Measurements from ENCODE around the gene PHKA2. TPM values are rescaled to one million over a fixed set of nuclear protein-coding genes. Genes with fewer than 3 reads are reported as not detected.
"Not testable (repeated sequence)": the region's sequence is repeated elsewhere in the genome, so short reads cannot be mapped to it uniquely, and the experiment has no call there.

The PHKA2 gene
- total RNA-seq: 5.9 and 6.0 TPM in 2 replicates

GRCh38 chrX:18983666-18984380 is at the start of gene PHKA2:
PHKA2 (minus strand) TSS chrX:18984114; CDS start chrX:18983932, 182 bp downstream.
- DNase-seq (ENCODE audit: low read depth in 2 of 2): peak; percentile 65 to 68

- no peak for DNase-seq (ENCODE audit: low read depth in 2 of 2)
Measured at GRCh38 chrX:19030805-19031204, 46.9 kb upstream of the PHKA2 start.

GRCh38 chrX:19028560-19028959 is 44.6 kb upstream of the PHKA2 start:
- no peak for DNase-seq (ENCODE audit: low read depth in 2 of 2)

DNA sequence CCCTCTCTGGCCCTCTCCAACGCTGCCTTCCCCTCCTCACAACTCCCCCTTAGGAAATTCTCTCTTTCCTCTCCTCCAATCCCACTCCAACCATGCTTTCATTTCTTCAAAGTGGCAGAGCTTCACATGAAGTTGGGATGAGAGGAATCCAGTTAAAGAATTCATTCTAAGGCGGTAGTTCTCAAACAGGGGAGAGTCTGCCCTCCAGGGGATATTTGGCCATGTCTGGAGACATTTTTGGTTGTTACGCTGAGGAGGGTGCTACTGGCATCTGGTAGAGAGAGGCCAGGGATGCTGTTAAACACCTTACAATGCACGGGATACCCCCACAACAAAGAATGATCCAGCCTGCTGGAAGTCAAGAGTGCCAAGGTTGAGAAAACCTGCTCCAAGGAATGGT is 40.5 kb upstream of the PHKA2 start:
- no peak for DNase-seq (ENCODE audit: low read depth in 2 of 2)

- DNase-seq (ENCODE audit: low read depth in 2 of 2): no peak
Measured at GRCh38 chrX:19019996-19020395, 36.1 kb upstream of the PHKA2 start.

GRCh38 chrX:19017271-19017670 is 33.4 kb upstream of the PHKA2 start:
- peak; percentile 16 to 17 for DNase-seq (ENCODE audit: low read depth in 2 of 2)

- not testable (repeated sequence) for DNase-seq (ENCODE audit: low read depth in 2 of 2)
Measured at GRCh38 chrX:19016614-19017013, 32.7 kb upstream of the PHKA2 start.

DNA sequence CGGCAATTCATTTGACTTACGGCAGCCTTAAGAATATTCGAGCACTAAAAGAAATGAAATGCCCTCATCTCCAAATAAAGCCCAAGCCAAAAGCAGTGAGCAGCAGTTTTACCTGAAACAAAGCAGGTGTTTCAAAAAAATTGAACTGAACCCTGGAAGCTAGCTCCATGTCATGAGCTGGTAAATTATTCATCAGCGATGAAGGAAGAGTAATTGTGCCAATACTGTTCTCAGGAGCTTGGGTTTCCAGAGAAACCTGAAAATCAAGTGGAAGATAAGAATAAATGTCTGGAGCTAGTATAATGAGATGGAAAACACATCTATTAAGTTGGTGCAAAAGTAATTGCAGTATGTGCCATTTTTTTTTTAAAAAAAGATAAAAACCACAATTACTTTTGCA is 24.0 kb upstream of the PHKA2 start:
- DNase-seq (ENCODE audit: low read depth in 2 of 2): no peak

GRCh38 chrX:19007011-19007410 is 23.1 kb upstream of the PHKA2 start:
- DNase-seq (ENCODE audit: low read depth in 2 of 2): no peak

DNA sequence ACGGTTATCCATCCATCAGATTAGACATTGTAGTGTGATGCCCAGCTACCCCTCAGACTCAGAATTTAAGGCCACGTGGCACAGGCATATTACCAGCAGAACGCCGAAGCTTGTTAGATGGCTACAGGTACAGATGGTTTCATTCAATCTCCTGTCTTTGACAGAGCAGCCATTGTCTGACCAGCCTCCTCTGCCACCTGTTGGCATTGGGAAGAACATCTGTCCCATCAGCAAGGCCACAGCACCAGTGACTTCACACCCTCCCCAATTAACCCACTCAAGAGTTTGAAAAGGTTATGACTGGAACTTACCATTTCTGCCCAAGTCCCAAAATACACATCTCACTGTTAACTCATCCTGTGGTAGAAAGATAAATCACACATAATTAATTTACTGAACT is 22.0 kb upstream of the PHKA2 start:
- no peak for DNase-seq (ENCODE audit: low read depth in 2 of 2)

GRCh38 chrX:19003756-19004155 is 19.8 kb upstream of the PHKA2 start:
- DNase-seq (ENCODE audit: low read depth in 2 of 2): no peak

DNA sequence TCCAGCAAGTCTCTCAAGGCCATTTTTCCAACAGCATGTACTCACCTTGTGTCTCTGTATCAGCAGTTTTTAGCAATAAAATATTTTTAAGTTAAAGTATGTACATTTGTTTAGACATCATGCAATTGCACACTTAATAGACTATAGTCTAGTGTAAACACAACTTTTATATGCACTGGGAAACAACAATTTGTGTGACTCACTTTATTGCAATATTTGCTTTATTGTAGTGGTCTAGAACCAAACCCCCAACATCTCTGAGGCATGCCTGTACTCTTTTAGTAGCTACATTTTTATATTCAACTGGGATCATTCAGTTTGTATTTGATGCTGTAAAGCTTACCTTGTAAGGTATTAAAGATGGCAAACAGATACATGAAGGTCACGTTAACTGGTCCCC is 14.7 kb upstream of the PHKA2 start:
- DNase-seq (ENCODE audit: low read depth in 2 of 2): no peak

DNA sequence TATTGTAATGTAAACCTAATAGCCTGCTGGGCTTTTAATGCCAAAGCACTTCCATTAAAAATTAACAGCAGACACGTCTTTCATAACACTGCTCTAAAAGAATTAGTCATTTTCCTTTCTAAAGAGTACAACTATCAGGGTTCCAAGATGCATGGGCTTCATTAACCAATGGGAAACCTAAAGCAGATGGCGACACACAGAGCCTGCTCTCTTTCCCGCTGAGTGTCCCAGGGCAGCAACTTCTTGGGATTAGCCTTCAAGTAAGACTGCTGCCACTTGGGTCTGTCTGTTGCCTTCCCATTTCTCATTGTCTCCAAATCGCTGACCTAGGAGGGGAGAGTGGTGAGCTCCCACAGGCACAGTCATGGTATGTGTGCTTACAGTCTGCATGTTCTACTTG is 14.0 kb upstream of the PHKA2 start:
- DNase-seq (ENCODE audit: low read depth in 2 of 2): no peak

DNA sequence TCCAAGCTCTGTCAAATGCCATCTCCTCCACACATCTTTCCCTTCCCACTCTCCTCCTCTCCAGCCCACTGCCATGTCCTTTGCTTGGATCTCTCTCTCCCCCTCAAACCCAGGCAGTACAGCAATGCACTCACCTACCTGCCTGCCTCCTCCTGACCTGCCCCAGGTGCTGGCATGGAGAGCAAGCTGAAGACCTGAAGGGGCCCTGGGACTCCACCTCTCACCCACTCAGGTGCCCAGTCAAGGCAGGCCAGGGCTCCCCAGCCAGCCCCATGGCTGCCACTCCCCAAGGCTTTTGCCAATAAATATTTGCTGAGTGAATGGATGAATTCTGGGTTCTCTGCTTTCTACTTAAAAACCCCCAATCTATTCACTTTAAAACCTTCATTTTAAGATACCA is 12.6 kb upstream of the PHKA2 start:
- DNase-seq (ENCODE audit: low read depth in 2 of 2): no peak

- DNase-seq (ENCODE audit: low read depth in 2 of 2): peak in 1 of 2 donors; percentile 36
Measured at GRCh38 chrX:18995221-18995620, 11.3 kb upstream of the PHKA2 start.

- no peak for DNase-seq (ENCODE audit: low read depth in 2 of 2)
Measured at GRCh38 chrX:18994713-18995112, 10.8 kb upstream of the PHKA2 start.

DNA sequence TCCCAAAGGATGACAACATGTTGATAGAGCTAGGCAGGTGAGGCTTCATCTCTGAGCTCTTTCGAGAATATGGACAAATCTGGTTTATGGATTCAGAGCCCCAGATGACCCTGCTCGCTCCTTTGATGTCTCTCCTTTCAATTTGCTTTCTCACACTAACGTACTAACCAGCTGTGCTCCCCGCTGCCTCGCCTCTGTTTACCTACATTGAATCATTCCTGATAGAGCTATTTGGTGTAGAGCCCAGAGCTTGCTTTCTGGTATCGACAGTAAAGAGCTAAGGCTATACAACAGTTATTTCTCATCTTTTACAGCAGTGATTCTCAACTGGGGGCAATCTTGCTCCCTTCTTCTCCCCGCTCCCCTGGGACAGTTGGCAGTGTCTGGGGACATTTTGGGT is 8.9 kb upstream of the PHKA2 start:
- no peak for DNase-seq (ENCODE audit: low read depth in 2 of 2)

DNA sequence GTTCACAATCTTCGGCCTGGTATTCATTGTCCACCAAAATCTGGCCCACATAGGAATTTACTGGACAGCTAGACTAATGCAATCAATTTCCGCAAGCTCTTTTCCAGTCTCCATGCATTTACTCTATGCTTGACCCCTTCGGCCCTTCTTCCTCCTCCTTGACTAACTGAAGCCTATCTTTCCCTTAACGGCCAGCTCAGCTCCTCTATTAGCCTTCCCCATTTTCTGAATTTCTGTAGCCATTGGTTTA is 1.2 kb upstream of the PHKA2 start:
- no peak for DNase-seq (ENCODE audit: low read depth in 2 of 2)

DNA sequence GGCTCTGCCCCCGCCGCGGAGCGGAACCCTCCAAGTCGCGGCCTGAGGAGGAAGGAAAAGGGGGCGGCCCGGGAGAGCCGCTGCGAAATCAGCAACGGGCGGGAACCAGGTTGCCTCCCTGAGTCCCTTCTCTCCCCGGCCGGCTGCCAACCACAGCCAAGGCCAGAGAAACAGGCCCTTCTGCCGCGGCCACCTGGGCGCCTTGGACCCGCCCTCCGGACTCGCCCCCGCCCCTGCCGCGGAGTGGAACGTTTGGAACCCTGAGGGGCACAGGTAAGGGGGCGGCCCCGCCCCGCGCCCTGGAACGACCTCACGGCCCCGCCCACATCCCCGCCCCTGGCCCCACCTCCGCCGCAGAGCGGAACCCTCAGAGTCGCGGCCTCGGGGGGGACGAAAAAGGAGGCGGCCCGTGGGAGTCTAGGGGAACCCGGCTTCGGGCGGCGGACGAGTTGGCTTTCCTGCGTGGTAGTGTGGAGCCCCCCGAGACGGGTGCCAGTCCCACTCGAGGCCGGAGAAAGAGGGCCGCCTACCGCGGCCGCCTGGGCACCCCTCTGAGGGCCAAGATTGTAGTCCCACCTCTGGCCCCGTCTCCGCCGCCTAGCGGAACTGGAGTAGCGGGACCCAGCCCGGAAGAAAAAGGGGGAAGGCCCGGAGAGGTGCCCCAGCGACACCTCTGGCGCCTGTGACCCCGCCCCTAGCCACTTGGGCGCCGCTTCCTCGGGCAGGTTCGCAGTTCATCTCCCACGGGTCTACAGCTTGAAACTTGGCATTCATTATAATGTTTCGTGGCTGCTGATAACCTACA is 669 bp upstream of the PHKA2 start:
- peak; percentile 61 to 70 for DNase-seq (ENCODE audit: low read depth in 2 of 2)

DNA sequence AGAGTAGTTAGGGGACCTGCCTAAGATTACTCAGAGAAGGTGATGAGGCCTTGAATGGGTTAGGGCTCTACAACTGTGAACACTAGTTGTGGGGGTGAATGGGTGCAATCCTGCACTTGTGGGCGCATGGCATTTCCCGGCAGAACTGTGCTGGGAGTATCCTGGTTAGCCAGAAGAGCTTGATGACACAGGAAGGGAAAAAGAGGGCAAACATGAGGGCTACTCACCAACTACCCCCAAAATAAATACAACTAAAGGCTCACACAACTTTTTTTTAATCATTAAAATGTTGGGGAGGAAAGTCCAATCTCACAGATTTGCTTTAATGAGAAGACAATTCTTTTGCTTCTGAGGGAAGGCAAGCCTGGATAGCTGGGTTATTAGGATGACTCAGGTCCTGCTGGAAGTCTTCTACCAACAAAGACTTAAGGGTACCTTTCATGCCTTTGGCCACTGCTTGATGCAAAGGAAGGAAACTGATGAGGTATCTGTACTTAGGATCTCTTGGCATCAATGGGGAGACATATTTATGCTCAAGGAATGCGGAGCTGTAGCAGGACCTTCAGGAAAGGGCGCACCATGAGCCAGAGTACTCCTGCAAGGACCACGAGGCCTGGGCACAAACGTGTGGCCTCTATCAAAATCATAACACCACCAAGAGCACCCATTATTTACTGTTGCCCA is 2.6 kb downstream of the PHKA2 start:
- DNase-seq (ENCODE audit: low read depth in 2 of 2): peak in 1 of 2 donors; percentile 54

DNA sequence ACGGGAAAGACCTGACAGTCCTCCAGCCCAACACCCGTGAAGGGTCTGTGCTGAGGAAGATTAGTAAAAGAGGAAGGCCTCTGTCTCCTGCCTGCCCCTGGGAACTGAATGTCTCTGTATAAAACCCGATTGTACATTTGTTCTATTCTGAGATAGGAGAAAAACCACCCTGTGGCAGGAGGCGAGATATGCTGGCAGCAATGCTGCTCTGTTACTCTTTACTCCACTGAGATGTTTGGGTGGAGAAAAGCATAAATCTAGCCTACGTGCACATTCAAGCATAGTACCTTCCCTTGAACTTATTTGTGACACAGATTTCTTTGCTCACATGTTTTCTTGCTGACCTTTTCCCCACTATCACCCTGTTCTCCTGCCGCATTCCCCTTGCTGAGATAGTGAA is 3.7 kb downstream of the PHKA2 start:
- DNase-seq (ENCODE audit: low read depth in 2 of 2): not testable (repeated sequence)

DNA sequence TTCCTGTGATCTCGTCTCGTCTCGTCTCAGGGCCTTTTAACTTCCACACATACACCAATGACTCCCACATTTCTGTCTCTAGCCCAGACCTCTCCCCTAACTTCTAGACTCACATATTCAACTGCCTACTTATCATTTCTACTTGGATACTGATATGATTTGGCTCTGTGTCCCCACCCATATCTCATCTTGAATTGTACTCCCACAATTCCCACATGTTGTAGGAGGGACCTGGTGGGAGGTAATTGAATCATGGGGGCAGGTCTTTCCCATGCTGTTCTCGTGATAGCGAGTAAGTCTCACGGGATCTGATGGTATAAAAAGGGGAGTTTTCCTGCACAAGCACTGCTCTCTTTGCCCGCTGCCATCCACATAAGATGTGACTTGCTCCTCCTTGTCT is 8.9 kb downstream of the PHKA2 start:
- no peak for DNase-seq (ENCODE audit: low read depth in 2 of 2)

Data from lung microvascular endothelial cell (primary cell).